GM23248 (cell line): ENCODE data around the gene RBM10. TPM values are rescaled to one million over a fixed set of nuclear protein-coding genes. Genes with fewer than 3 reads are reported as not detected.
A peak's percentile ranks its signal among the peaks of the same experiment; 100 is the strongest.

ENCODE experiments used
- DNase-seq: peaks from one replicate; pipeline ENCODE4 v3.0.0-alpha.2; 2015
- H2AFZ ChIP-seq: fragments of 200-600 bp; sonication (generic); 2 replicates; pipeline ENCODE4 v1.6.1; 2016; ENCODE audit warnings: antibody characterized with exemption
- H3F3A ChIP-seq: fragments of 200-600 bp; sonication (generic); 2 replicates; pipeline ENCODE4 v1.6.1; 2016; ENCODE audit warnings: mild to moderate bottlenecking, antibody characterized with exemption, mixed run types; ENCODE audit not compliant: insufficient read depth
- H3K27ac ChIP-seq: fragments of 200-600 bp; sonication (generic); 2 replicates; pipeline ENCODE4 v1.5.1; 2016; ENCODE audit warnings: mild to moderate bottlenecking
- H3K27me3 ChIP-seq: fragments of 200-600 bp; sonication (generic); replicated peaks from 2 replicates; pipeline ENCODE4 v1.6.1; 2016; ENCODE audit warnings: mild to moderate bottlenecking; ENCODE audit not compliant: insufficient read depth
- H3K36me3 ChIP-seq: fragments of 200-600 bp; sonication (generic); 2 replicates; pipeline ENCODE4 v1.6.1; 2016; ENCODE audit warnings: low read depth, mild to moderate bottlenecking
- H3K4me1 ChIP-seq: fragments of 200-600 bp; sonication (generic); 2 replicates; pipeline ENCODE4 v1.6.1; 2016; ENCODE audit warnings: mild to moderate bottlenecking; ENCODE audit not compliant: insufficient read depth
- H3K4me2 ChIP-seq: fragments of 200-600 bp; sonication (generic); one replicate; pipeline ENCODE4 v1.6.1; 2016; ENCODE audit warnings: mild to moderate bottlenecking; ENCODE audit not compliant: unreplicated experiment
- H3K4me3 ChIP-seq: fragments of 200-600 bp; sonication (generic); 2 replicates; pipeline ENCODE4 v1.5.1; 2016; ENCODE audit warnings: mild to moderate bottlenecking
- H3K79me2 ChIP-seq: fragments of 200-600 bp; sonication (generic); 2 replicates; pipeline ENCODE4 v1.6.1; 2016; ENCODE audit warnings: mild to moderate bottlenecking; ENCODE audit not compliant: insufficient read depth
- H3K9ac ChIP-seq: fragments of 200-600 bp; sonication (generic); 2 replicates; pipeline ENCODE4 v1.6.1; 2016; ENCODE audit warnings: mild to moderate bottlenecking
- H3K9me2 ChIP-seq: fragments of 200-600 bp; sonication (generic); 2 replicates; pipeline ENCODE4 v1.6.1; 2016; ENCODE audit warnings: mixed run types, mild to moderate bottlenecking, moderate library complexity; ENCODE audit not compliant: insufficient read depth
- H3K9me3 ChIP-seq: fragments of 200-600 bp; sonication (generic); one replicate; pipeline ENCODE4 v1.6.1; 2017; ENCODE audit warnings: low read depth
- H4K20me1 ChIP-seq: fragments of 200-600 bp; sonication (generic); 2 replicates; pipeline ENCODE4 v1.6.0; 2016; ENCODE audit not compliant: insufficient read depth
- EZH2 ChIP-seq: fragments of 200-600 bp; sonication (generic); IDR thresholded peaks from 2 replicates; pipeline ENCODE4 v1.6.1; 2018; ENCODE audit warnings: antibody characterized with exemption, mild to moderate bottlenecking; ENCODE audit not compliant: insufficient read depth, poor library complexity, severe bottlenecking
- EZH2phosphoT487 ChIP-seq: fragments of 200-600 bp; sonication (generic); IDR thresholded peaks from 2 replicates; pipeline ENCODE4 v1.6.1; 2018; ENCODE audit warnings: antibody characterized with exemption, moderate library complexity, mild to moderate bottlenecking, low read depth; ENCODE audit not compliant: insufficient read depth
- WGBS, 2 experiments: methylation state at CpG; one replicate each; pipeline ENCODE4 v1.1.6; 2015 to 2017; ENCODE audit warnings: low lambda C conversion rate in 2 of 2, low coverage in 1 of 2; ENCODE audit errors: missing lambda C conversion rate in 2 of 2; 5-methylcytosine and 5-hydroxymethylcytosine counted together
- in situ Hi-C: fragments of 300-500 bp; cut with MboI; formaldehyde crosslinking; loops from 2 replicates; pipeline ENCODE4 v1.15.0; 2020
- polyA plus RNA-seq: library from polyadenylated mRNA; unstranded; fragments of >200 nt; fragmentation: Nextera tagmentation; extraction: Ambion mirVana; gene quantifications from 2 replicates; pipeline ENCODE4 v1.2.1, GENCODE V29; 2016
- total RNA-seq: library from RNA; depleted of rRNA; stranded (reverse); fragments of >200 nt; shearing (Covaris generic); gene quantifications from 2 replicates; pipeline ENCODE4 v1.2.3, GENCODE V29; 2014

The RBM10 gene
- total and polyA plus RNA-seq, 2 experiments from 2014 or later: 30.6 to 40.1 TPM

DNA sequence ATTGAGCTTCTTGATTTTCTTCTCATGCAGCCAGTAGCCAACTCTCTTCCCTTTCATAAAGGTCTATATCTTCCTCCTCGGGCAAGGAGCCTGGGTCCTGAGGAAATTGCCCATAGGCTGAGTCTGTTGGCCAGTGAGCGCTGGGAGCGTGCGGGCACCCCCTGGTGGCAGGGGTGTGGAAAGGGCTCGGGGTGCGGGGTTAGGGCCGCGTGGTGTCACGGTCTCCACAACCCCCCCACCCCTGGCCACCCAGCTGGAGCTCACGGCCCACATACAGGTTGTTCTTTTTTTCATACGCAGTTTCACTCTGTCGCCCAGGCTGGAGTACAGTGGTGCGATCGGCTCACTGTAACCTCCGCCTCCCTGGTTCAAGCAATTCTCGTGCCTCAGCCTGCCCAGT is 13.1 kb downstream of the RBM10 start:
- no peak overlapping the region for H3K9ac ChIP-seq
- no peaks in the 10 kb centered on the region for H4K20me1 ChIP-seq
- no peak overlapping the region for H3K27ac ChIP-seq
- no peak overlapping the region for H2AFZ ChIP-seq
- peaks cover 3% of the 10 kb centered on the region; the same call in 1 of the 2 replicates for H3K4me1 ChIP-seq
- no peaks in the 10 kb centered on the region for H3K9me3 ChIP-seq
- no peaks in the 10 kb centered on the region for H3K27me3 ChIP-seq
- 99 to 100% methylated on average over 6 to 16 of the region's 16 CpGs for WGBS, 2 experiments
- H3K36me3 ChIP-seq: 0 out of 2 replicates have a peak, but pooled peaks cover 6% of the 10 kb centered on the region
- H3F3A ChIP-seq: no peaks in the 10 kb centered on the region
- H3K4me3 ChIP-seq: no peak overlapping the region
- in situ Hi-C loops: no loop called here
- DNase-seq: no peak
- H3K9me2 ChIP-seq: no peaks in the 10 kb centered on the region
- H3K79me2 ChIP-seq: peaks cover 100% of the 10 kb centered on the region
- H3K4me2 ChIP-seq: no peak overlapping the region
- TF ChIP-seq EZH2 (no peak), EZH2phosphoT487 (no peak)

DNA sequence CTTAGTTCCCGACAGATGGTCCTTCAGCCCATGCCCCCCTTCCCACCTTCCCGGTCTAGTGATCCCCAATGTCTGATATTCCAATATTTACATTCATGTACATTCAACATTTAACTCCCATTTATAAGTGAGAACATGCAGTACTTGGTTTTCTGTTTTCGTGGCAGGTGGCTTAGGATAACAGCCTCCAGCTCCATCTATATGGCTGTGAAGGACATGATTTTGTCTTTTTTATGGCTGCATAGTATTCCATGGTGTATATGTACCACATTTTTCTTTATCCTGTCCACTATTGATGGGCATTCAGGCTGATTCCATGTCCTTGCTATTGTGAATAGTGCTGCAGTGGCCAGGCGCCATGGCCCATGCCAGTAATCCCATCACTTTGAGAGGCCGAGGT is 13.8 kb downstream of the RBM10 start:
- Histone ChIP-seq H2AFZ (no peak overlapping the region), H3K36me3 (no peaks in the 10 kb centered on the region), H3K9ac (no peak overlapping the region), H3K27ac (no peak overlapping the region), H3K79me2 (peaks cover 99% of the 10 kb centered on the region), H3K4me3 (no peak overlapping the region), H3K27me3 (no peaks in the 10 kb centered on the region), H3K4me2 (no peak overlapping the region), H3K9me3 (no peaks in the 10 kb centered on the region), H3K9me2 (no peaks in the 10 kb centered on the region), H3F3A (no peaks in the 10 kb centered on the region), H4K20me1 (no peaks in the 10 kb centered on the region), H3K4me1 (peaks cover 3% of the 10 kb centered on the region; the same call in 1 of the 2 replicates)
- WGBS, 2 experiments: 100% methylated on average over 5 of the region's 5 CpGs
- no peak for DNase-seq
- TF ChIP-seq EZH2 (no peak), EZH2phosphoT487 (no peak)
- in situ Hi-C loops: no loop called here

DNA sequence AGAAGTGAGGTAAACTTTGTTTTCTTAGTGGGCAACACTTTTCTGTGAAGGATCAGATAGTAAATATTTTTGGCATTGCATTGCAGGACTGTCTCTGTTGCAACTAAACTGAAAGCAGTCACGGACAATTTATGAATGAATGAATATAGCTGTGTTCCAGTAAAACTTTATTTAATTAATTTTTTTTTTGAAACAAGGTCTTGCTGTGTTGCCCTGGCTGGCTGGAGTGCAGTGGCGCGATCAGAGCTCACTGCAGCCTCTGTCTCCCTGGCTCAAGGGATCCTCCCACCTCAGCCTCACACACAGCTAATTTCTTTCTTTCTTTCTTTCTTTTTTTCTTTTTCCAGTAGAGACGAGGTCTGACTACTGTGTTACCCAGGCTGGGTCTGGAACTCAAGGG is 15.8 kb downstream of the RBM10 start:
- TF ChIP-seq EZH2phosphoT487 (no peak), EZH2 (no peak)
- Histone ChIP-seq H3K4me3 (no peak overlapping the region), H3F3A (no peaks in the 10 kb centered on the region), H3K9me3 (no peaks in the 10 kb centered on the region), H3K27ac (peak overlapping the region; percentile 24; the same call in 1 of the 2 replicates), H3K4me1 (peaks cover 3% of the 10 kb centered on the region; the same call in 1 of the 2 replicates), H3K27me3 (no peaks in the 10 kb centered on the region), H2AFZ (no peak overlapping the region), H3K4me2 (no peak overlapping the region), H3K79me2 (peaks cover 99% of the 10 kb centered on the region), H3K9me2 (no peaks in the 10 kb centered on the region), H3K9ac (no peak overlapping the region; the same call in 1 of the 2 replicates), H3K36me3 (no peaks in the 10 kb centered on the region), H4K20me1 (no peaks in the 10 kb centered on the region)
- peak; percentile 27 for DNase-seq
- WGBS, 2 experiments: 58 to 66% methylated on average over 4 of the region's 4 CpGs
- in situ Hi-C loops: no loop called here

DNA sequence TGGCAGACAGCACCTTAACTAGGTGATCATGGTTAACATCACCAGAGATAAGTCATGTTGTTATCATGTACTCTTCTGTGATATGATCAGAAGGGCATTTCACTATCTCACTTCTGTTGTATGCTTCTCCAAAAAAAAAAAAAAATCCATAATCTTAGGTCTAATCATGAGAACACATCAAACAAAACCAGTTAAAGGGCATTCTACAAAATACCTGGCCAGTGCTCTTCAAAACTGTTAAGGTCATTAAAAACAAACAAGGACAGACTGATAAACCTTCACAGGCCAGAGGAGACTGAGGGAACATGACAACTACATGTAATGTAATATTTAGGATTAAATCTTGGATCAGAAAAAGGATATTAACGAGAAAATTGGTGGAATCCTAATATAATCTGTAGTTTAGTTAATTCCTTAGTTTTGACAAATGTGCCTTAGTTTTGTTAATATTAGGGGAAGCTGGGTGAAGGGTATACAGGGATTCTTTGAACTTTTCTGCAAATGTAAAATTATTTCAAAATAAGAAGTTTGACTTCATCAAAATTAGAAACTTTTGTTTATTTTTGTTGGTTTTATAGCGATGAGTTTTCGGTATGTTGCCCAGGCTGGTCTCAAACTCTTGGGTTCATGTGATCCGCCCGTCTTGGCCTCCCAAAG is 18.0 kb downstream of the RBM10 start:
- H3F3A ChIP-seq: no peaks in the 10 kb centered on the region
- no peak for TF ChIP-seq EZH2phosphoT487
- TF ChIP-seq EZH2: no peak
- no peaks in the 10 kb centered on the region for H3K27me3 ChIP-seq
- no peak overlapping the region for H3K4me2 ChIP-seq
- H3K79me2 ChIP-seq: peaks cover 99% of the 10 kb centered on the region
- no peak overlapping the region for H3K9ac ChIP-seq
- H4K20me1 ChIP-seq: no peaks in the 10 kb centered on the region
- no peaks in the 10 kb centered on the region for H3K9me3 ChIP-seq
- H3K9me2 ChIP-seq: no peaks in the 10 kb centered on the region
- in situ Hi-C loops: no loop called here
- 98 to 99% methylated on average over 5 of the region's 5 CpGs for WGBS, 2 experiments
- no peaks in the 10 kb centered on the region for H3K36me3 ChIP-seq
- no peak overlapping the region for H3K27ac ChIP-seq
- no peak overlapping the region for H2AFZ ChIP-seq
- DNase-seq: no peak
- H3K4me1 ChIP-seq: peaks cover 3% of the 10 kb centered on the region; the same call in 1 of the 2 replicates
- no peak overlapping the region for H3K4me3 ChIP-seq

GRCh38 chrX:47164420-47164819 is 19.4 kb downstream of the RBM10 start:
- Histone ChIP-seq H3K4me3 (no peak overlapping the region), H3K79me2 (peaks cover 97% of the 10 kb centered on the region)
- TF ChIP-seq EZH2 (no peak), EZH2phosphoT487 (no peak)

More at GRCh38 chrX:47164420-47164819, 19.4 kb downstream of the RBM10 start:
- H3K4me2 ChIP-seq: no peak overlapping the region
- H2AFZ ChIP-seq: no peak overlapping the region
- H3F3A ChIP-seq: no peaks in the 10 kb centered on the region
- H3K27me3 ChIP-seq: no peaks in the 10 kb centered on the region
- no peak for DNase-seq
- H3K9ac ChIP-seq: no peak overlapping the region
- H3K36me3 ChIP-seq: no peaks in the 10 kb centered on the region
- in situ Hi-C loops: no loop called here
- H3K9me3 ChIP-seq: no peaks in the 10 kb centered on the region
- WGBS, 2 experiments: 94 to 98% methylated on average over 3 of the region's 3 CpGs
- H4K20me1 ChIP-seq: no peaks in the 10 kb centered on the region
- H3K9me2 ChIP-seq: no peaks in the 10 kb centered on the region
- H3K27ac ChIP-seq: no peak overlapping the region
- peaks cover 3% of the 10 kb centered on the region; the same call in 1 of the 2 replicates for H3K4me1 ChIP-seq
